Measurements from ENCODE around the gene ANK3. TPM values are rescaled to one million over a fixed set of nuclear protein-coding genes. Genes with fewer than 3 reads are reported as not detected.

ANK3 gene
- total RNA-seq, 2 experiments from 2014 or later = 4.5 to 5.3 TPM

DNA sequence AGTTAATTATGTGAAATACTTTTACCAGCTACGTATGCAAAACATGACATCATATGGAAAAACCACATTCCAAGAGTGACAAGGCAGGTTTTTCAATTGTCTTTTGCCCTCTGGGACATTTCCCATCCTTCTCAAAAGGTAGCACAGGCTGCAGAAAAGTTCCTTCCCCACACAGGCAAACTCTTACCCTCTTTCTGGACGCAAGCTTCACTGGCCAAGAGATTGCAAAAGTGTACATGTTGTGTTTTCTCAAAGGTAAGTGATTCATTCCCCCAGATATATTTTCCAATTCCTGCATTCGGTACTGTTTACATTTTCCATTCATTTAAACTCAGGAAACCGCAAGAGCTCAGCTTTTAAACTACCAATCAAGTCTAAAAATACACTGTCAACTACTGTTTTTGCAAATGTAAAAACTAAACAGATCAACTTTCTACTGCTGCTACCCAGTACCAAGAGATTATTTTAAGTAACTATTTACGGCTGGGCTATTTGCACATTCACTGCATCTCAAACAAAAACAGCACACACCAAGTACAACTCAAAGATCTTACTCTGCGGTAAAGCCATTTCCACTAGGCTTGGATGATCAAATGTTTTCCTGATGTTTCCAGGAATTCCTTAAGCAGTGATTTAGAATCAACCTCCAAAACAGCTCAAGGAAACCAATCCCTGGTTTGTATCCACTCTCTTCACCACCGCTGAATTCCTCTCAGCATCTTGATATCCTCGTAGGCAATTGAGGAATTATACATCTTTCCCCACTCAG, 249.7 kb downstream of the ANK3 start:
- no peak overlapping the region for H3K4me3 Mint-ChIP-seq
- ChIA-PET CTCF (no interaction called here), POLR2A (no interaction called here)
- no peak for ATAC-seq
- H3K36me3 Mint-ChIP-seq (ENCODE audit: low read depth) = no peaks in the 10 kb centered on the region
- no peaks in the 10 kb centered on the region for H3K27me3 Mint-ChIP-seq (ENCODE audit: low read depth)
- H3K9me3 Mint-ChIP-seq (ENCODE audit: insufficient read depth) = no peaks in the 10 kb centered on the region
- no peak overlapping the region for H3K27ac Mint-ChIP-seq
- no peaks in the 10 kb centered on the region for H3K4me1 Mint-ChIP-seq (ENCODE audit: low read depth)
- DNase-seq = no peak

DNA sequence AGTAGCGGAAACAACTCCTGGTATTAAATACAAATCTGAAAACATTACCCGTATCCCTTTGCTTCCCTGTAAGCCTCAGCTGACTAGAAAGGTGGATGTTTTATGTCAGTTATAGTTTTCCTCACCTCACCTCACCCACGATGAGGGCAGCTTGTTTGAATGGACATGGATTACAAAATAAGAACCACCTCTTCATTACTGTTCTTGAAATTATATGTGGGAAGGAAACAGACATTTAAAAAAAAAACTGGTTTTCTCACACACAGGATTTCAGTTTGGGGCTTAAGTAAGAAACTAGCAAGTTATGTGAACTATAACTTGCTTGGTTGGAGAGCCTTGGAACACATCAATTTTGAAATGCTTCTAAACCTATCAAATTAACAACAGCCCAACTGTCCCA, 250.4 kb downstream of the ANK3 start:
- H3K27me3 Mint-ChIP-seq (ENCODE audit: low read depth) = no peaks in the 10 kb centered on the region
- H3K27ac Mint-ChIP-seq = no peak overlapping the region
- H3K4me1 Mint-ChIP-seq (ENCODE audit: low read depth) = no peaks in the 10 kb centered on the region
- H3K9me3 Mint-ChIP-seq (ENCODE audit: insufficient read depth) = no peaks in the 10 kb centered on the region
- DNase-seq (no peak), ATAC-seq (no peak)
- CTCF ChIA-PET = no interaction called here
- no peaks in the 10 kb centered on the region for H3K36me3 Mint-ChIP-seq (ENCODE audit: low read depth)
- no peak overlapping the region for H3K4me3 Mint-ChIP-seq
- POLR2A ChIA-PET = no interaction called here

DNA sequence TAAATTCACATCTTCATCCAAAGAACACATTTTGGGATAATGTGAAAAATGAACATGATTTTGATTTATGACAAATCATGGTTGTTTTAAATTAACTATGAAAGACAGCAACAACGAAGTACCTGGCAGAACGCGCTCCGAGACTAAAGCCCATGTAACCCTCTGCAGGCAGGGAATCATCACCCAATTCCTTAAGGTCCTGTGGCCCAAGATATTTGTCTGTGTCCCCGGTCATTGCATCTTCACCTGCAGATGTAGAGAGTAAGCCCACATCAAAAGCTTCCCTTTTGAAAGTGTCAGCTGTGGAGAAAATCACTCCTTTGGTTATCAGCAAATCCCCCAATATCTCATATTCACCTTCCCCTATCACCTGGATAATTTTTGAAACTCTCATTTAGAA, 250.8 kb downstream of the ANK3 start:
- Mint-ChIP-seq H3K36me3 (ENCODE audit: low read depth) (no peaks in the 10 kb centered on the region), H3K27me3 (ENCODE audit: low read depth) (no peaks in the 10 kb centered on the region), H3K27ac (no peak overlapping the region), H3K4me3 (no peak overlapping the region), H3K9me3 (ENCODE audit: insufficient read depth) (no peaks in the 10 kb centered on the region), H3K4me1 (ENCODE audit: low read depth) (no peaks in the 10 kb centered on the region)
- ATAC-seq = no peak
- no peak for DNase-seq
- ChIA-PET POLR2A (no interaction called here), CTCF (no interaction called here)

DNA sequence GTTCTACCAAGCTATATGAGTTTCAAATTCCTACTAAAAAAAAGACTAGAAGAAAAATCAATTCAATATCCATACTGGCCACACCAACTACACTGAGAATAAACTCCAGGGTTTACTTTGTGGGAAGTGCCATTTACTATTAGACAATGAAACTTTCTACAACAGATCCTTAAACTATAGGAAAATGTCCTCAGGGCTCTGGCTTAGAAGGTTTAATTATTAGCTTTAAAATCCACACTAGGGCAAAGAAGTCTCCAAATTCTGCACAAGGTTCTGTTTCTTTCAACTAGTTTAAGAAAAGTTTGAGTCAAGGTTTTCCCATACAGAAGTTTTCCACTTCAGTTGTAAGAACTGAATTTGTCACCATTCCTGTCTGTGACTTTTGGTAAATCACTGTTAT, 251.6 kb downstream of the ANK3 start:
- Mint-ChIP-seq H3K27me3 (ENCODE audit: low read depth) (no peaks in the 10 kb centered on the region), H3K4me1 (ENCODE audit: low read depth) (no peaks in the 10 kb centered on the region), H3K4me3 (no peak overlapping the region), H3K9me3 (ENCODE audit: insufficient read depth) (no peaks in the 10 kb centered on the region), H3K27ac (no peak overlapping the region), H3K36me3 (ENCODE audit: low read depth) (no peaks in the 10 kb centered on the region)
- POLR2A ChIA-PET = no interaction called here
- CTCF ChIA-PET = no interaction called here
- no peak for DNase-seq
- ATAC-seq = no peak

DNA sequence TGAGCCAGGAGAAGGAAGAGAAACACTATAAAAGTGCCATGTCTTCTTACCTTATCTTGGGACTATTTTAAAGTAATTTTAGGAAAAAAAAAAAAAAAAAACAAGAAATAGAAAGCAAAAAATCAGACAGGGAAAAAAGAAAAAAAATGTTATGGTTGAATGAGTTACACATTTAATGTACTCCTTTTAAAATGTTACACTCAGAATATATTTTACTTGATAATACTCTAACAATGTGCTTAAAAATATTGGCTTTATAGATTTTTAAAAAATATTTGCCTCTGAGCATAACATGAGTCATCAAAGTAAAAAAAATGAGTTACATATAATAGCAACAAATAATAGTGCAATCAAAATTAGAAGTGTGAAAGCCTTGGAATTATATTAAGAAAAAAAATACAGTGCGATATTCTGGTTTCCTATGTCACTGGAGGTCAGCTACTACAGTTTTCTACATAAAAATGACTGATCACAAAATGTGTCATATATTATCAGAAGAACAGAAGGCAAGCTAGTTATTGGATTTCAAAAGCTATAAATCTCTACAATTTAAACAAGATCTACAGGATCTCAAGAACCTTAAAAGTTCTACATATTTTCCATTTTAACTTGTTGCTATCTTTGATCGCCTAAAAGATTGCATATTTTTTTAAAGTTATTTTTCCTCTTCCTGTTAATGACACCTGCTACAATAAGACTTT, 252.2 kb downstream of the ANK3 start:
- POLR2A ChIA-PET = no interaction called here
- H3K36me3 Mint-ChIP-seq (ENCODE audit: low read depth) = no peaks in the 10 kb centered on the region
- no peak overlapping the region for H3K27ac Mint-ChIP-seq
- no peaks in the 10 kb centered on the region for H3K27me3 Mint-ChIP-seq (ENCODE audit: low read depth)
- no peak for DNase-seq
- ATAC-seq = no peak
- no peak overlapping the region for H3K4me3 Mint-ChIP-seq
- no peaks in the 10 kb centered on the region for H3K9me3 Mint-ChIP-seq (ENCODE audit: insufficient read depth)
- CTCF ChIA-PET = no interaction called here
- H3K4me1 Mint-ChIP-seq (ENCODE audit: low read depth) = no peaks in the 10 kb centered on the region

DNA sequence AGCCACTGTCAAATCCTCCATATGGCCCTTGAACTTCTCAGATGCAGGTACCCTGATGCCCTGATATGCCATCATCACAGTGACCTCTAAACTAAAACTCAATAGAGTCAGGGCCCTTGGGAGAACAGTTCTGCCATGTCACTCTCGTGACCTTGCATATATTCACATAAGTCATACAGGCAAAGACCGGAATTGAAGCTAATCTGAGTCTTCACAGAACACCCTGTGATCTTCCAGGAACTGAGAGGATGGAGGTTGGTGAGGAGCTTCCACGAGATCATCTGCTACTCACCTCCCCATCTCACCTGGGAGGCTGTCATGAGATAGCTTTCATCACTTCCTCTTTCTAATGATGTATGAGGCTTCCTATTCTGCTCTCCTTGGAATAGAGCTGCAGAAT, 254.7 kb downstream of the ANK3 start:
- DNase-seq (no peak), ATAC-seq (no peak)
- Mint-ChIP-seq H3K4me1 (ENCODE audit: low read depth) (no peaks in the 10 kb centered on the region), H3K36me3 (ENCODE audit: low read depth) (no peaks in the 10 kb centered on the region), H3K9me3 (ENCODE audit: insufficient read depth) (no peaks in the 10 kb centered on the region), H3K27me3 (ENCODE audit: low read depth) (no peaks in the 10 kb centered on the region), H3K4me3 (no peak overlapping the region), H3K27ac (no peak overlapping the region)
- ChIA-PET POLR2A (no interaction called here), CTCF (no interaction called here)

DNA sequence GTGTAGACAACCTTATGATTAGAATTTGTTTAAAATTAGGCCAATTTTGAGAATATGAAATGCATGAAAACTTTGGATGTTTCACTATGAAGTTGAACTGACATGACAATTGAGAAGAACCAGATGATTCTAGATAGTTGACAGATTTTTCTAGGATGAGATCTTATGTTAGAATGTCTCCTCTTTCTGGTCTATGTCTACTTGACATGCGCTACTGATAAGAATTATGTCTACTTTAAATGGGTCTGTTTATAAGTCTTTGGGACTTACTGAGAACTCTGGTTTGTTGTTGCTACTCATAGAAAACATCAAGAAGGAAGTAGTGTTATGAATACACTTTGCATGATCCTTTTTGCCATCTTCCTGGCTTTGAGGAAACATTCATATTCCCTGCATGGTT, 255.1 kb downstream of the ANK3 start:
- no peak overlapping the region for H3K27ac Mint-ChIP-seq
- CTCF ChIA-PET = no interaction called here
- no peaks in the 10 kb centered on the region for H3K4me1 Mint-ChIP-seq (ENCODE audit: low read depth)
- H3K27me3 Mint-ChIP-seq (ENCODE audit: low read depth) = no peaks in the 10 kb centered on the region
- no peaks in the 10 kb centered on the region for H3K36me3 Mint-ChIP-seq (ENCODE audit: low read depth)
- DNase-seq (no peak), ATAC-seq (no peak)
- H3K4me3 Mint-ChIP-seq = no peak overlapping the region
- H3K9me3 Mint-ChIP-seq (ENCODE audit: insufficient read depth) = no peaks in the 10 kb centered on the region
- POLR2A ChIA-PET = no interaction called here

DNA sequence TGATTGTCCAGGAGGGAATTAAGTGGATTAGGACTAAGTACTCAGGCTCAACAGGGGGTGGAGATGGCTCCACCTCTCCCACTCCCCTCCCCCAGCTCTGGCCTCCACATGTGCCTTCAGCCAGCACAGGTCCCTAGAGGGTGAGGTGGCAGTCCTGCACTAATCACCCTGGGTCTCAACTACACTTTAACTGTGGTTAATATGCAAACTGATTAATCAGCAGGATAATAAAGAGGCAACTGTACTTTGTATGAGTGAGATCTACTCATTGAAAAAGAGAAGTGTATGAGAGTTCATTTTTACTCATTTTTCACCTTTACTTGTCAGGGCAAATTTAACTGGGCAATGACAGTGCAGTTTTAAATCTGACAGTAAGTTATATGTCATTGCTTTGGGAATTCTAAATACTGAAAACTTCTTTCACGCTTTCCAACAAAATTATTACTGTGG, 259.5 kb downstream of the ANK3 start:
- ATAC-seq (no peak), DNase-seq (no peak)
- no peaks in the 10 kb centered on the region for H3K27me3 Mint-ChIP-seq (ENCODE audit: low read depth)
- H3K27ac Mint-ChIP-seq = no peak overlapping the region
- ChIA-PET CTCF (no interaction called here), POLR2A (no interaction called here)
- no peaks in the 10 kb centered on the region for H3K9me3 Mint-ChIP-seq (ENCODE audit: insufficient read depth)
- no peaks in the 10 kb centered on the region for H3K4me1 Mint-ChIP-seq (ENCODE audit: low read depth)
- no peak overlapping the region for H3K4me3 Mint-ChIP-seq
- H3K36me3 Mint-ChIP-seq (ENCODE audit: low read depth) = no peaks in the 10 kb centered on the region

DNA sequence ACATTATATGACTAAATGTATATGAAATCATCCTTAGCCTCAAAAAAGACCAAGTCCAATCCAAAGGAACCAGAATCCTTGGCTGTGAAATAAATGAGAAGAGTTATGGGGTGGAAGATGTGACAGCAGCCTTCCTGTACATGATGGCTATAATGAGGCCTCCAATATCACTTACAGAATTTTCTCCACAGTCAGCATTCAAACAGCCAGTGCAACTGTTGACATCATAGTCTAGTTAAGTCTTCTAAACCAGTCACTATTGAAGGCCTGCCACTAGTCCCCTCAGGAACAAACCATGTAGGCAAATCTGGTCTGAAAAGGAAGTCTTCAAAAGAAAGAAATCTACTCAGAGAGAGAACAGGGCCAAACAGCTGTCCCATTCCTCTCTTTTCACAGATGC, 263.8 kb downstream of the ANK3 start:
- Mint-ChIP-seq H3K4me1 (ENCODE audit: low read depth) (no peaks in the 10 kb centered on the region), H3K27me3 (ENCODE audit: low read depth) (no peaks in the 10 kb centered on the region), H3K27ac (no peak overlapping the region), H3K4me3 (no peak overlapping the region), H3K9me3 (ENCODE audit: insufficient read depth) (no peaks in the 10 kb centered on the region), H3K36me3 (ENCODE audit: low read depth) (no peaks in the 10 kb centered on the region)
- DNase-seq (no peak), ATAC-seq (no peak)
- ChIA-PET POLR2A (no interaction called here), CTCF (no interaction called here)

DNA sequence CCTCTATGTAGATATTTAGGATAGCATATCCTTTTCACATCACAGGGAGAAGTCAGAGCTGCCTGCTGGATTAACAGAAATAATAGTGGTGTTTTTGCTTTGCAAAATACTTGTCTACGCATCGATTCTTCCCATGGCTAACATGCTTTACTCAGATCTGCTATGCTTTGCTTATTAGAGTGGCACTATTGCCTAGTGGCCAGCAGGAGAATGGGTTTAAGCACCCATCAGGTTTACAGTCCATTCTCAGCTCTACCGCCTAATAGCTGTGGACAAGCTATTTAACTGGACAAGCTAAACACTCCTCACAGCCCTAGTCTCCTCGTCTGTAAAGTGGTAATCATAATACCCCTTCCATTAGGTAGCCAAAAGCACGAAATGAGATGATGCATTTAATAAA, 265.1 kb downstream of the ANK3 start:
- ChIA-PET CTCF (no interaction called here), POLR2A (no interaction called here)
- DNase-seq (no peak), ATAC-seq (no peak)
- no peaks in the 10 kb centered on the region for H3K4me1 Mint-ChIP-seq (ENCODE audit: low read depth)
- no peaks in the 10 kb centered on the region for H3K27me3 Mint-ChIP-seq (ENCODE audit: low read depth)
- no peaks in the 10 kb centered on the region for H3K9me3 Mint-ChIP-seq (ENCODE audit: insufficient read depth)
- no peak overlapping the region for H3K27ac Mint-ChIP-seq
- H3K36me3 Mint-ChIP-seq (ENCODE audit: low read depth) = no peaks in the 10 kb centered on the region
- no peak overlapping the region for H3K4me3 Mint-ChIP-seq

DNA sequence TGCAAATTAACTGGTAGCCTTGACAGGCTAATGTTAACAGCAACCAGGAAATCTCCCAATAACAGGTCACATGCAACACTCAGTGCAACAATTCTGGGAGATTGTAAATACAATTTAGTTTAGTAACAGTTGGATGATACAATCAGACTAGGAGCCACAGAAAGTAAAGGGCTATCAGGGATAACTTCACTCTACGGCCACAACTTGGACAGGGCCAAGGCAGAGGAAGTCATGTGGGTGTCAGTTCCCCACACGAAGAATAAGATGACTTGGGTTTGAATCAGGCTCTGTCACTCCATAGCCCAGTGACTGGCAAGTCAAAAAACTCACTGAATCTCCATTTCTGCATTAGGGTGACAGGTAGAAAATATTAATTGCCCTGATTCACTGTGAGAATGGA, 266.0 kb downstream of the ANK3 start:
- H3K36me3 Mint-ChIP-seq (ENCODE audit: low read depth) = no peaks in the 10 kb centered on the region
- no peaks in the 10 kb centered on the region for H3K27me3 Mint-ChIP-seq (ENCODE audit: low read depth)
- ATAC-seq = no peak
- H3K4me3 Mint-ChIP-seq = no peak overlapping the region
- CTCF ChIA-PET = no interaction called here
- no peak for DNase-seq
- POLR2A ChIA-PET = no interaction called here
- no peaks in the 10 kb centered on the region for H3K9me3 Mint-ChIP-seq (ENCODE audit: insufficient read depth)
- H3K27ac Mint-ChIP-seq = no peak overlapping the region
- no peaks in the 10 kb centered on the region for H3K4me1 Mint-ChIP-seq (ENCODE audit: low read depth)

DNA sequence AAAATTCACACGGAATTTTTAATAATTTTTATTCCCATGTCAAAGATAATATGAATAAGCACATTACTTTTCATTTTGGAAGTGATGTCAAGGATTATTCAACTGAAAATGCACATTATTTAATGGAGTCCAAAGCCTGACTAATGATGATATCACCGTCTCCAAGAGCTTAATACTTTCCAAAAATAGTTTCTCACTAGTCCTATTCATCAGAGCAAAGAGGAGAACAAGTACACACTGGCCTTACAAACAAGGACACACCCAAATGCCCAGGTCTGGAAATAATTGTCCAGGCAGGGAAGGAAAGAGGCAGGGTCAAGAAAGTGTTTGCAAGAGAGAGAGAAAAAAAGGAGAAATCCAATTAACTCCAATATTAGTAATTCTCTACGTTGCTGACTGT, 266.5 kb downstream of the ANK3 start:
- ATAC-seq = no peak

DNA sequence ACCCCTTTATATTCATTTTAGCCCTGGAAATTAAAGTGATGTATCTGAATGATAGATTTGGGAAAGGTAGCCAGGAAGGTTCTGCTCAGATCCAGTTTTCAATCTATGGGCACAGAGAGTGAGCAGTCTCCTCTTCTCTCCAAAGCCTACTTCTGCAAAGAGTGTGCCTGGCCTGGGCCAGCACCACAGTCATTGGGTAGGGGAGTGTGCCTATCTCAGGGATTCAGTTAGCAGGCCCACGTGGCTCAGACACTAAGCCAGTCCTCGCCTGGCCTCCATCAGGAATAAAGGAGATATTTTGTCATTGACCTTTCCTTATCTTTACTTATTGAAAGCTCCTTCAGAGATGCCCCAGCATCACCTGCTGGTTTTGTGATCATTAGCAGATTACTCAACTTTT, 267.5 kb downstream of the ANK3 start:
- H3K4me1 Mint-ChIP-seq (ENCODE audit: low read depth) = no peaks in the 10 kb centered on the region
- no peaks in the 10 kb centered on the region for H3K36me3 Mint-ChIP-seq (ENCODE audit: low read depth)
- H3K27me3 Mint-ChIP-seq (ENCODE audit: low read depth) = no peaks in the 10 kb centered on the region
- CTCF ChIA-PET = no interaction called here
- POLR2A ChIA-PET = no interaction called here
- DNase-seq (no peak), ATAC-seq (no peak)
- H3K9me3 Mint-ChIP-seq (ENCODE audit: insufficient read depth) = no peaks in the 10 kb centered on the region
- no peak overlapping the region for H3K4me3 Mint-ChIP-seq
- H3K27ac Mint-ChIP-seq = no peak overlapping the region

More for the DNA sequence above, 266.5 kb downstream of the ANK3 start:
- ChIA-PET POLR2A (no interaction called here), CTCF (no interaction called here)
- H3K36me3 Mint-ChIP-seq (ENCODE audit: low read depth) = no peaks in the 10 kb centered on the region
- H3K4me3 Mint-ChIP-seq = no peak overlapping the region
- no peak overlapping the region for H3K27ac Mint-ChIP-seq
- no peak for DNase-seq
- H3K27me3 Mint-ChIP-seq (ENCODE audit: low read depth) = no peaks in the 10 kb centered on the region
- no peaks in the 10 kb centered on the region for H3K4me1 Mint-ChIP-seq (ENCODE audit: low read depth)
- H3K9me3 Mint-ChIP-seq (ENCODE audit: insufficient read depth) = no peaks in the 10 kb centered on the region
